Gastroesophageal sphincter (tissue), 4 donors: Measurements from ENCODE around the gene KCNK2. TPM values are rescaled to one million over a fixed set of nuclear protein-coding genes. Genes with fewer than 3 reads are reported as not detected.
A peak's percentile ranks its signal among the peaks of the same experiment; 100 is the strongest.

Experiments
- ATAC-seq: fragments of 150-250 bp; one replicate; pipeline ENCODE4 v1.9.1; 2016; ENCODE audit warnings: mild to moderate bottlenecking, moderate library complexity
- H3K27ac ChIP-seq, 4 donors: fragments of 200-600 bp; sonication (generic) in 3 of 4; 1 replicate in 3 of 4; 2 replicates in 1 of 4; pipeline ENCODE4 v1.5.1; 2016 to 2019
- H3K27me3 ChIP-seq: fragments of 200-600 bp; sonication (generic); one replicate; pipeline ENCODE4 v1.5.1; 2019
- H3K36me3 ChIP-seq, 2 donors: fragments of 200-600 bp; sonication (generic); one replicate each; pipeline ENCODE4 v1.5.1; 2019; ENCODE audit warnings: control low read depth in 1 of 2
- H3K4me1 ChIP-seq, 3 donors: fragments of 200-600 bp; sonication (generic); 1 replicate in 2 of 3; 2 replicates in 1 of 3; pipeline ENCODE4 v1.5.1; 2016 to 2019; ENCODE audit warnings: control low read depth in 2 of 3
- H3K4me3 ChIP-seq, 2 donors: fragments of 200-600 bp; sonication (generic); one replicate each; pipeline ENCODE4 v1.5.1; 2019; ENCODE audit warnings: mild to moderate bottlenecking in 1 of 2, moderate library complexity in 1 of 2
- H3K9me3 ChIP-seq, 3 donors: fragments of 200-600 bp; sonication (generic); one replicate each; pipeline ENCODE4 v1.5.1; 2017 to 2019; ENCODE audit warnings: control low read depth in 2 of 3
- CTCF ChIP-seq, 4 experiments: fragments of 200-600 bp in 2 of 4; fragments of 450-650 bp in 2 of 4; sonication (generic) in 1 of 4; IDR thresholded peaks; one replicate each; pipeline ENCODE4 v1.5.1; 2017 to 2019; ENCODE audit warnings: antibody characterized with exemption in 4 of 4, mild to moderate bottlenecking in 2 of 4, moderate library complexity in 2 of 4
- EP300 ChIP-seq: sonication (generic); formaldehyde crosslinking; IDR thresholded peaks from one replicate; pipeline ENCODE4 v1.6.1; 2017; ENCODE audit warnings: antibody characterized with exemption, mild to moderate bottlenecking
- POLR2A ChIP-seq, 2 donors: fragments of 450-650 bp; IDR thresholded peaks; one replicate each; pipeline ENCODE4 v1.6.1; 2017; ENCODE audit warnings: antibody characterized with exemption in 2 of 2, mild to moderate bottlenecking in 2 of 2, moderate library complexity in 1 of 2
- POLR2AphosphoS5 ChIP-seq: sonication (generic); formaldehyde crosslinking; IDR thresholded peaks from one replicate; pipeline ENCODE4 v1.6.1; 2017; ENCODE audit warnings: antibody characterized with exemption
- WGBS, 2 donors: methylation state at CpG; one replicate each; pipeline ENCODE4 v1.1.5; 2018; ENCODE audit warnings: low coverage in 1 of 2; 5-methylcytosine and 5-hydroxymethylcytosine counted together
- total RNA-seq, 4 donors: library from RNA; depleted of rRNA; stranded (reverse); fragments of >200 nt; gene quantifications; one replicate each; pipeline ENCODE4 v1.1.0, GENCODE V29; 2016

KCNK2 gene
- total RNA-seq, 4 donors from 2014 or later = 1.1 to 3.7 (median 1.6) TPM

DNA sequence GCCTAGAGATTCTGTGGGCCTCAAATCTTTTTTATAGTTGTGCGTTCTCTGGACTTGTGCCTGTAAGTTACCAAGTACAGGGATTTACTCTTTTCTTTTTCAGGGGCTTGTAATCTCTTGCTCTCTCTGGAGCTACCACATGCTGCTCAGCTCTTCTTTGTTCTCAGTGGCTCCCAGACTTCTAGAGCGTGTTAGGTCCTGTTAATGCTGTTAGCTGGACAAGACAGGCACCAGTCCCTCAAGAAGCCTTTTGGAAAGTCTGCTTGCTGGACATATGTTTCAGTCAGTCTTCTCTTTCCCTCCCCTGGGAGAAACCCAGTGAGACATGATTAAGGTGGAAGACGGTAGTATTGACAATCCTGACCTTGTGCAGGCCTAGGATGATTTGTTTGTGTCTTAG is 29.4 kb downstream of the KCNK2 start:
- no peaks in the 10 kb centered on the region for H3K4me1 ChIP-seq
- ATAC-seq = no peak
- WGBS, 2 donors = 78 to 89% methylated on average over 1 to 3 of the region's 3 CpGs
- no peaks in the 10 kb centered on the region for H3K36me3 ChIP-seq
- peaks cover 0 to 8% (median 0%) of the 10 kb centered on the region in 3 donors for H3K9me3 ChIP-seq
- no peak overlapping the region for H3K4me3 ChIP-seq
- TF ChIP-seq POLR2A (IDR thresholded peaks at IDR 0.05) (no peak), EP300 (no peak), POLR2AphosphoS5 (no peak), CTCF (IDR thresholded peaks at IDR 0.05) (no peak)
- H3K27me3 ChIP-seq = no peaks in the 10 kb centered on the region
- no peak overlapping the region for H3K27ac ChIP-seq

DNA sequence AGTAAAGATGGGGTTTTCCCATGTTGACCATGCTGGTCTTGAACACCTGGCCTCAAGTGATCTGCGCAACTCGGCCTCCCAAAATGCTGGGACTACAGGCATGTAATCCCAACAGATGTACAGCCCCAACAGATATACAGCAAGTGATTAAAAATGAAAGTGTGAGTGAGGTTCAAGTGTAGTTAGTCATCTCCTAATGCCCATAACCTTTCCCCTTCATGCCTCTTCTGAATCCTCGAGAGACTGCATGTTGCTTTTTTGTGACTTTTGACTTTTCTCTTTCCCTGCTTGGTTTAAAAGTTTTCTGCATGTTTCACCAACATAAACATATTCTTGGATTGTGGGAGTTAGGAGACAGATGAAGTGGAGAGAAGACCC is 31.2 kb downstream of the KCNK2 start:
- TF ChIP-seq EP300 (no peak), CTCF (IDR thresholded peaks at IDR 0.05) (no peak), POLR2AphosphoS5 (no peak)
- ATAC-seq = no peak
- H3K27ac ChIP-seq = no peak overlapping the region
- no peak overlapping the region for H3K4me3 ChIP-seq
- no peaks in the 10 kb centered on the region for H3K9me3 ChIP-seq
- H3K4me1 ChIP-seq = no peaks in the 10 kb centered on the region
- H3K36me3 ChIP-seq = no peaks in the 10 kb centered on the region
- no peaks in the 10 kb centered on the region for H3K27me3 ChIP-seq
- 70 to 85% methylated on average over 3 of the region's 3 CpGs for WGBS, 2 donors

DNA sequence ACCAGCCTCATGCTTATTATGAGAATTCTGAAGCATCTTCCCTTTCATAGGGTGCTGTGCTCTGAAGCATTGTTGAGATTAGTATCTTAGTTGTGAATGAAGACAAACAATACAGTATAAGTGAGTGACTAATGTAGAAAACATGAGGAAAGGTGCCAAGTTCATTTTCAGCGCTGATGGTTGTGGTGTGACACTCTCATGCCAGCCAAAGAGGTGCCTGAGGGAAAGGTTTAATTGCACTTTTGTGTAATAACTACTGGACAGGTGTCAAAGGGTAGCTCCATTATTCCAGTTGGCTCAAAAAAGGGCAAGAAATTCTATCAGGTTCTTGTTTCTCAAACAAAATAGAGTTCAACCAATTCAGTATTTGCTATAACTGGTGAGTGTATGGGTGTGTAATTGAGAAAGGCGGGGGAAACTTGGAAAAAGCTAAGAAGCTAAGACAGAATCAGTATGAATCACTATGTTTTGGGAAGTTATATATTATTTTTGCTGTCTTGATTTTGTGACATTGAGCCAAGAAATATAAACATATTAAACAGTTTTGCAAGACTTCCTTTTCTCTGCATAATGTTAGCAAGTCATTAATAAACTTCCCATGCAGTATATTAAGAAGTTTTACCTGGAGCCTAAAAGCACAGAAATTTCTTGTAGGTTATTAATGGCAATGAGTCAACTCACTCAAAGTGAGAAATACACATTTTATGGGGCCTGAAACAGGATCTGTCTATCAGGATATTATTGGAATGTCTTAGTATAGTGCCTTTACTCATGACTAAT is 31.8 kb downstream of the KCNK2 start:
- Histone ChIP-seq H3K9me3 (no peaks in the 10 kb centered on the region), H3K4me1 (no peaks in the 10 kb centered on the region), H3K4me3 (no peak overlapping the region), H3K36me3 (no peaks in the 10 kb centered on the region), H3K27ac (no peak overlapping the region), H3K27me3 (no peaks in the 10 kb centered on the region)
- no peak for TF ChIP-seq EP300
- no peak for TF ChIP-seq POLR2AphosphoS5
- TF ChIP-seq CTCF (IDR thresholded peaks at IDR 0.05) = no peak
- TF ChIP-seq POLR2A (IDR thresholded peaks at IDR 0.05) = no peak
- 55 to 64% methylated on average over 2 of the region's 2 CpGs for WGBS, 2 donors
- ATAC-seq = no peak

DNA sequence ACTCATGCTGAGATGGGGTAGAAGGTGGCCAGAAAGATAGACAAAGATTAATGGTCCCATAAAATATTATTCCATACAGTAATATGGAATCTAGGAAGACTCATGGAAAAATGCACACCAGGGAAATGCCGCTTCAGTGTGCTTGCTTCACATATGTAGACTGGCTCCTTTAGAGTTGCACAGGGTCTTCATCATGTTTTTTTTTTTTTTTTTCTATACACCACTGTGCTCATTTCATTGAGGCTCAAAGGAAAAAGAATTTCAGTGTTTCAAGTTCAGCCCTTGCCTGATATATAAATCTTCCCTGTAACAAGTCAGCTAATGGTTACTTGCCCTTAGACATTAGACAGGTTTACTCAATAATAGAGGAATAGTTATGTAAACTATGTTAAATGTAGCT is 33.2 kb downstream of the KCNK2 start:
- Histone ChIP-seq H3K9me3 (no peaks in the 10 kb centered on the region), H3K4me1 (no peaks in the 10 kb centered on the region), H3K4me3 (no peak overlapping the region), H3K27me3 (no peaks in the 10 kb centered on the region), H3K27ac (no peak overlapping the region), H3K36me3 (no peaks in the 10 kb centered on the region)
- 79 to 90% methylated on average over 1 of the region's 1 CpG for WGBS, 2 donors
- no peak for ATAC-seq
- no peak for TF ChIP-seq CTCF (IDR thresholded peaks at IDR 0.05)
- TF ChIP-seq POLR2AphosphoS5 = no peak
- TF ChIP-seq EP300 = no peak
- no peak for TF ChIP-seq POLR2A (IDR thresholded peaks at IDR 0.05)

DNA sequence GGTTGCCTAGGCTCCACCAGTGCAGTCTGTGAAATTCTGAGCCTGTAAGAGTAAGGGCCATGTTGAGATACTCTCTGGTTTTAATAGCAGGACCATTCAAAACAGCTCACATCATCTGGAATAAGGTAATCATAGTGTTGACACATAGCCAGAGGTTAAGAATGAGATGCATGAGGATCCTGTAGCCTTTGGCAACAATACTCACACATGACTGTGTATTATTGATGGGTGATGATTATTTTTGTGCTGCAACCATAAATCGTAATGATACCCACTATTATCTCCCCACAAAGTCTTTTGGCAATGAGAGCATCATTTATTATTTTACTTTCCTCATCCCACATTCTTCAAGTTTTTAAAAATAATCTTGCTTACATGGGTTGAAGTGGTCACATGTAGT is 35.5 kb downstream of the KCNK2 start:
- TF ChIP-seq POLR2AphosphoS5 = no peak
- TF ChIP-seq EP300 = no peak
- TF ChIP-seq CTCF (IDR thresholded peaks at IDR 0.05) = no peak
- TF ChIP-seq POLR2A (IDR thresholded peaks at IDR 0.05) = no peak
- 50 to 56% methylated on average over 1 of the region's 1 CpG for WGBS, 2 donors
- no peak overlapping the region for H3K27ac ChIP-seq
- H3K4me1 ChIP-seq = no peaks in the 10 kb centered on the region
- H3K36me3 ChIP-seq = no peaks in the 10 kb centered on the region
- H3K9me3 ChIP-seq = no peaks in the 10 kb centered on the region
- H3K27me3 ChIP-seq = no peaks in the 10 kb centered on the region
- ATAC-seq = peak; percentile 41
- H3K4me3 ChIP-seq = no peak overlapping the region
